Large intestine (tissue), 3 donors: ENCODE data around the gene LSG1. TPM values are rescaled to one million over a fixed set of nuclear protein-coding genes. Genes with fewer than 3 reads are reported as not detected.
"Not testable (repeated sequence)": the region's sequence is repeated elsewhere in the genome, so short reads cannot be mapped to it uniquely, and the experiment has no call there.

ENCODE experiments used
- DNase-seq, 2 donors: peaks; one replicate each; pipeline versions ENCODE4 v3.0.0 to v3.0.0-alpha.2; 2013
- H3K27ac ChIP-seq: one replicate; pipeline ENCODE4 v1.5.1; 2013; ENCODE audit warnings: low read length
- H3K27me3 ChIP-seq: 2 replicates; pipeline ENCODE4 v1.6.1; 2013; ENCODE audit warnings: low read length; ENCODE audit not compliant: control insufficient read depth, insufficient read depth
- H3K36me3 ChIP-seq: 2 replicates; pipeline ENCODE4 v1.6.1; 2013; ENCODE audit warnings: low read length; ENCODE audit not compliant: control insufficient read depth, insufficient read depth
- H3K4me1 ChIP-seq: one replicate; pipeline ENCODE4 v1.6.1; 2013; ENCODE audit warnings: low read length; ENCODE audit not compliant: control insufficient read depth, insufficient read depth
- H3K4me3 ChIP-seq: one replicate; pipeline ENCODE4 v1.5.1; 2013; ENCODE audit warnings: low read length
- H3K9me3 ChIP-seq: one replicate; pipeline ENCODE4 v1.6.1; 2013; ENCODE audit warnings: mild to moderate bottlenecking, low read depth, low read length, moderate library complexity; ENCODE audit not compliant: control insufficient read depth
- WGBS: methylation state at CpG from one replicate; pipeline ENCODE4 v1.1.5; 2013; ENCODE audit warnings: low lambda C conversion rate; ENCODE audit not compliant: insufficient coverage; 5-methylcytosine and 5-hydroxymethylcytosine counted together
- polyA plus RNA-seq: library from polyadenylated mRNA; unstranded; fragments of 120-200 nt; gene quantifications from one replicate; pipeline ENCODE4 v1.2.1, GENCODE V29; 2013

Gene LSG1
- polyA plus RNA-seq, 1 donor: 60.3 TPM

- Histone ChIP-seq H3K4me1 (no peaks in the 10 kb centered on the region), H3K4me3 (no peak overlapping the region), H3K27ac (no peak overlapping the region), H3K9me3 (no peaks in the 10 kb centered on the region), H3K36me3 (peaks cover 12% of the 10 kb centered on the region), H3K27me3 (no peaks in the 10 kb centered on the region)
- no CpG with 5 or more reads among the region's 8 CpGs for WGBS
- no peak for DNase-seq
These were observed 65.8 kb downstream of the LSG1 start for GRCh38 chr3:194606163-194606562.

- not testable (repeated sequence) for H3K27ac ChIP-seq, H3K9me3 ChIP-seq, H3K4me3 ChIP-seq, H3K4me1 ChIP-seq, DNase-seq, H3K36me3 ChIP-seq, H3K27me3 ChIP-seq
- WGBS: no CpG with 5 or more reads among the region's 7 CpGs
These were observed 66.7 kb downstream of the LSG1 start for GRCh38 chr3:194605314-194605713.

- Histone ChIP-seq H3K27ac (no peak overlapping the region), H3K27me3 (no peaks in the 10 kb centered on the region), H3K4me1 (no peaks in the 10 kb centered on the region), H3K4me3 (no peak overlapping the region), H3K9me3 (no peaks in the 10 kb centered on the region), H3K36me3 (peaks cover 9% of the 10 kb centered on the region)
- no peak for DNase-seq
- 100% methylated on average over 1 of the region's 2 CpGs for WGBS
These were observed 67.2 kb downstream of the LSG1 start for GRCh38 chr3:194604837-194605236.

- H3K27ac ChIP-seq: no peak overlapping the region
- no peak overlapping the region for H3K4me3 ChIP-seq
- no peaks in the 10 kb centered on the region for H3K27me3 ChIP-seq
- no peak for DNase-seq
- no CpG with 5 or more reads among the region's 22 CpGs for WGBS
- H3K4me1 ChIP-seq: no peaks in the 10 kb centered on the region
- peaks cover 11% of the 10 kb centered on the region for H3K36me3 ChIP-seq
- H3K9me3 ChIP-seq: no peaks in the 10 kb centered on the region
These were observed 67.9 kb downstream of the LSG1 start for GRCh38 chr3:194604126-194604525.

- WGBS: no CpG with 5 or more reads among the region's 10 CpGs
- peaks cover 15% of the 10 kb centered on the region for H3K36me3 ChIP-seq
- H3K27ac ChIP-seq: no peak overlapping the region
- no peaks in the 10 kb centered on the region for H3K27me3 ChIP-seq
- no peaks in the 10 kb centered on the region for H3K4me1 ChIP-seq
- no peaks in the 10 kb centered on the region for H3K9me3 ChIP-seq
- DNase-seq: no peak
- no peak overlapping the region for H3K4me3 ChIP-seq
These were observed 69.3 kb downstream of the LSG1 start for GRCh38 chr3:194602669-194603171.

GRCh38 chr3:194598771-194599557, 73.0 kb downstream of the LSG1 start:
- DNase-seq: no peak
- no peak overlapping the region for H3K27ac ChIP-seq
- H3K4me1 ChIP-seq: no peaks in the 10 kb centered on the region
- H3K36me3 ChIP-seq: peaks cover 16% of the 10 kb centered on the region
- no peaks in the 10 kb centered on the region for H3K27me3 ChIP-seq
- 97% methylated on average over 3 of the region's 25 CpGs for WGBS
- no peaks in the 10 kb centered on the region for H3K9me3 ChIP-seq
- no peak overlapping the region for H3K4me3 ChIP-seq

- DNase-seq: no peak
- no peak overlapping the region for H3K4me3 ChIP-seq
- H3K4me1 ChIP-seq: no peaks in the 10 kb centered on the region
- H3K27ac ChIP-seq: no peak overlapping the region
- H3K9me3 ChIP-seq: no peaks in the 10 kb centered on the region
- 100% methylated on average over 1 of the region's 5 CpGs for WGBS
- peaks cover 12% of the 10 kb centered on the region for H3K36me3 ChIP-seq
- H3K27me3 ChIP-seq: no peaks in the 10 kb centered on the region
These were observed 75.1 kb downstream of the LSG1 start for GRCh38 chr3:194596906-194597305.

- Histone ChIP-seq H3K4me1 (no peaks in the 10 kb centered on the region), H3K36me3 (peaks cover 18% of the 10 kb centered on the region), H3K9me3 (no peaks in the 10 kb centered on the region), H3K4me3 (no peak overlapping the region), H3K27me3 (no peaks in the 10 kb centered on the region), H3K27ac (no peak overlapping the region)
- no peak for DNase-seq
- WGBS: no CpG with 5 or more reads among the region's 10 CpGs
These were observed 78.9 kb downstream of the LSG1 start for GRCh38 chr3:194592798-194593752.
